Measurements from ENCODE around the gene EMP2.
"Not testable (repeated sequence)": the region's sequence is repeated elsewhere in the genome, so short reads cannot be mapped to it uniquely, and the experiment has no call there.

EMP2 gene

DNA sequence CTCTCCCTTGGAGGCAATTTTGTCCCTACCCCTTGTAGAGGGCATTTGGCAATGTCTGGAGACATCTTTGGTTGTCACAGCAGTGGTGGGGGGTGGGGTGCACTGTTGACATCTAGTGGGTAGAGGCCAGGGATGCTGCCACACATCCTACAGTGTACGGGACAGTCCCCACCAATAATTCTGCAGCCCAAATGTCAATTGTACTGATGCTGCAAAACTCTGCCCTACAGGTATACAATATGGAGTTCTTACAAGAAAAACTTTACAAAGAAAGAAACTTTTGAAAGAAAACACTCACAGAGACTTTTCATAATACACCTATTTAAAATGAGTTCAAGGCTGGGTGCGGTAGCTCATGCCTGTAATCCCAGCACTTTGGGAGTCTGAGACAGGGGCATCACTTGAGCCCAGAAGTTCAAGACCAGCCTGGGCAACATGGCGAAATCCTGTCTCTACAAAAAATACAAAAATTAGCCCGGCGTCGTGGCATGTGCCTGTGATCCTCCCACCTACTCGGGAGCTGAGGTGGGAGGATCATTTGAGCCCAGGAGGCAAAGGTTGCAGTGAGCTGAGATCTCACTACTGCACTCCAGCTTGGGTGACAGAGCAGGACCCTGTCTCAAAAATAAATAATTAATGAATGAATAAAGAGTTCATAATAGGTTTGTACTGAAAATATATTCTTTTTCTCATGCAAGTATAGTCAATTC lies 59.4 kb downstream of the EMP2 start:
- Histone ChIP-seq H3K79me2 (ENCODE audit: control insufficient read depth, insufficient read depth, low read length, unreplicated experiment) (no peaks in the 10 kb centered on the region), H3K4me3 (ENCODE audit: low read depth, low read length) (no peak overlapping the region), H2AFZ (ENCODE audit: low read length, unreplicated experiment) (no peak overlapping the region), H3K27ac (ENCODE audit: low read depth, low read length) (no peak overlapping the region), H3K36me3 (ENCODE audit: insufficient read depth, low read length) (no peaks in the 10 kb centered on the region), H3K4me1 (ENCODE audit: control insufficient read depth, insufficient read depth, low read length, unreplicated experiment) (peaks cover 6% of the 10 kb centered on the region), H3K27me3 (ENCODE audit: insufficient read depth, low read length) (no peaks in the 10 kb centered on the region)

DNA sequence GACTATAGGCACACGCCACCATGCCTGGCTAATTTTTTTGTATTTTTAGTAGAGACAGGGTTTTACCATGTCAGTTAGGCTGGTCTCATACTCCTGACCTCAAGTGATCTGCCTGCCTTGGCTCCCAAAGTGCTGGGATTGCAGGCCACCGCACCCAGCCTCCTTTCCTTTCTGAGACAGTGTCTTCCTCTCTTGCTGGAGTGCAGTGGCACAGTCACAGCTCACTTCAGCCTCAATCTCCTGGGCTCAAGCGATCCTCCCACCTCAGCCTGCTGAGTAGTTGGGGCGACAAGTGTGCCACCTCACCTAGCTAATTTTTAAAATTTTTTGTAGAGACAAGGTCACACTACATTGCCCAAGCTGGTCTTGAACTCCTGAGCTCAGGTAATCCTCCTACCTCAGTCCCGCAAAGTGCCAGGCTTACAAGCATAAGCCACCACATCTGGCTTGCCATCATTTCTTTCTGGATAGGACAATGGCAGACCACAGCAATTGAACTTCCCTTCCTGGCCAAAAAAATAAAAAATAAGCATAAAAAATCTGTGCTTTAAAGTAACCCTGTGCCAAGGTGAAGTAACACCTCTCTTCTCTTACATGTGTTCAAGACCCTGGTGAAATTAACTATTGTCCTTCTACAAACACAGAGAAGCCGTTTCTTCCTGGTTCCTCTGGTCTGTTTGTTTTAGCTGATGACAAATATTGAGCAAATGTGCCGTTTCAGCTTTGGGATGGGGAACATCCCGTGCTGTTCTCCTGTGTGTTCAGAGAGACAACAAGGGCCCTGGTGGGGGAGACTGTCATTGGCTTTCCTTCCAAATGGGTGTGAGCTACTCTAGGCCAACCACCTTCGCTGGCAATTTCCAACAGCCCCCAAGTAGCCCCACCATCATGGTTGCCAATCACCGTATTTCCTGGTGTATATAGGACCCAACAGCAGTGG lies 60.2 kb downstream of the EMP2 start:
- H3K4me3 ChIP-seq (ENCODE audit: low read depth, low read length) = no peak overlapping the region
- no peak overlapping the region for H2AFZ ChIP-seq (ENCODE audit: low read length, unreplicated experiment)
- H3K4me1 ChIP-seq (ENCODE audit: control insufficient read depth, insufficient read depth, low read length, unreplicated experiment) = peaks cover 7% of the 10 kb centered on the region
- H3K27ac ChIP-seq (ENCODE audit: low read depth, low read length) = no peak overlapping the region
- no peaks in the 10 kb centered on the region for H3K36me3 ChIP-seq (ENCODE audit: insufficient read depth, low read length)
- no peaks in the 10 kb centered on the region for H3K27me3 ChIP-seq (ENCODE audit: insufficient read depth, low read length)
- H3K79me2 ChIP-seq (ENCODE audit: control insufficient read depth, insufficient read depth, low read length, unreplicated experiment) = no peaks in the 10 kb centered on the region

DNA sequence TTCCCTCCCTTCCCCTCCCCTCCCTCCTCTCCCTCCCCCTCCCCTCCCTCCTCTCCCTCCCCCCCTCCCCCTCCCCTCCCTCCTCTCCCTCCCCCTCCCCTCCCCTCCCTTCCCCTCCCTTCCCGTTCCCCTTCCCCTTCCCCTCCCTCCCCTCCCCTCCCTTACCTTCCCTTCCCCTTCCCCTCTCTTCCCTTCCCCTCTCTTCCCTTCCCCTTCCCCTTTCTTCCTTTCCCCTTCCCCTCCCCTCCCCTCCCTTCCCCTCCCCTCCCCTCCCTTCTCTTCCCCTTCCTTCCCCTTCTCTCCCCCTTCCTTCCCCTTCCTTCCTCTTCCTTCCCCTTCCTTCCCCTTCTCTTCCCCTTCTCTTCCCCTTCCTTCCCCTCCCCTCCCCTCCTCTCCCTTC lies 61.1 kb downstream of the EMP2 start:
- H3K27me3 ChIP-seq (ENCODE audit: insufficient read depth, low read length) = no peaks in the 10 kb centered on the region

DNA sequence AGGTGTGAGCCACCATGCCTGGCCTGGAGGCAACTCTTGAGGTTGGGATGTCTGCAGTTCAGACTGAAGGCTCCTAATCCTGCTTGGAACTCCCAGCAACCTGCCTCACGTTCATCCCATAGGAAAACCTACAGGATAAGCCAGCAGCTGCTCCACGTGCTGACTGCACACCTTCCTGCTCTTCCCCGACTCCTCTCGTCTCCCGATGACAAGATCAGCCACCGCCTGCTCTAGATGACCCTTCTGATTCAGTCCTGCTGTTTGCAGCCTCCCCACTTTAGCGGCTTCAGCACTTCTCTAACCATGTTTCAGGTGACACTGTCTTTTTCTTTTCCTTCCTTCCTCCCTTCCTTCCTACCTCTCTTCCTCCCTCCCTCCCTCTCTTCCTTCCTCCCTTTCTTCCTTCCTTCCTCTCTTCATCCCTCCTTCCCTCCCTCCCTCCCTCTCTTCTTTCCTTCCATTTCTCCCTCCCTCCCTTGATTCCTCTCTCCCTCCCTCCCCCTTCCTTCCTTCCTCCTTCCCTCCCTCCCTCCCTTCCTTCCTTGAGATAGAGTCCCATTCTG lies 61.8 kb downstream of the EMP2 start:
- Histone ChIP-seq H3K36me3 (ENCODE audit: insufficient read depth, low read length) (no peaks in the 10 kb centered on the region), H2AFZ (ENCODE audit: low read length, unreplicated experiment) (no peak overlapping the region), H3K4me1 (ENCODE audit: control insufficient read depth, insufficient read depth, low read length, unreplicated experiment) (peaks cover 12% of the 10 kb centered on the region), H3K79me2 (ENCODE audit: control insufficient read depth, insufficient read depth, low read length, unreplicated experiment) (no peaks in the 10 kb centered on the region), H3K27me3 (ENCODE audit: insufficient read depth, low read length) (no peaks in the 10 kb centered on the region), H3K4me3 (ENCODE audit: low read depth, low read length) (no peak overlapping the region), H3K27ac (ENCODE audit: low read depth, low read length) (no peak overlapping the region)

More for the DNA sequence above, 61.1 kb downstream of the EMP2 start:
- no peak overlapping the region for H3K27ac ChIP-seq (ENCODE audit: low read depth, low read length)
- no peak overlapping the region for H2AFZ ChIP-seq (ENCODE audit: low read length, unreplicated experiment)
- no peak overlapping the region for H3K4me3 ChIP-seq (ENCODE audit: low read depth, low read length)
- H3K79me2 ChIP-seq (ENCODE audit: control insufficient read depth, insufficient read depth, low read length, unreplicated experiment) = no peaks in the 10 kb centered on the region
- no peaks in the 10 kb centered on the region for H3K36me3 ChIP-seq (ENCODE audit: insufficient read depth, low read length)
- peaks cover 12% of the 10 kb centered on the region for H3K4me1 ChIP-seq (ENCODE audit: control insufficient read depth, insufficient read depth, low read length, unreplicated experiment)

DNA sequence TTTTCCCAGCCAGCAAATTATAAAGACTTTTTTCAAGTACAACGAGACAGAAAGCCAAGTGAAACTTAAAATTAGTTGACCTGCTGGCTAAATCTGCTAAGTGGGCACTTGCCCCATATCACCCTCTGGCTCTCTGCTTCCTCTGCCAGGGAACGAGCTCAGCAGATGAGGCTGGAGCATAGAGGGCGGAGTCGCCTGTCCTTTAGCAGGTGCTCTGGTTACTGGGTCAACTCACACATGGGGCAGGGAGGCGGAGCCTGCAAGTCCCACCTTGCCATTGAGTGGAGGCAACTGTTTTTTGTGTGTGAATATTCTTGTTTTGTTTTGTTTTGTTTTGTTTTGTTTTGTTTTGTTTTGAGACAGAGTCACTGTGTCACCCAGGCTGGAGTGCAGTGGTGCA lies 62.5 kb downstream of the EMP2 start:
- H3K79me2 ChIP-seq (ENCODE audit: control insufficient read depth, insufficient read depth, low read length, unreplicated experiment) = no peaks in the 10 kb centered on the region
- H2AFZ ChIP-seq (ENCODE audit: low read length, unreplicated experiment) = no peak overlapping the region
- H3K4me3 ChIP-seq (ENCODE audit: low read depth, low read length) = no peak overlapping the region
- H3K27ac ChIP-seq (ENCODE audit: low read depth, low read length) = no peak overlapping the region
- peaks cover 12% of the 10 kb centered on the region for H3K4me1 ChIP-seq (ENCODE audit: control insufficient read depth, insufficient read depth, low read length, unreplicated experiment)
- no peaks in the 10 kb centered on the region for H3K36me3 ChIP-seq (ENCODE audit: insufficient read depth, low read length)
- no peaks in the 10 kb centered on the region for H3K27me3 ChIP-seq (ENCODE audit: insufficient read depth, low read length)

DNA sequence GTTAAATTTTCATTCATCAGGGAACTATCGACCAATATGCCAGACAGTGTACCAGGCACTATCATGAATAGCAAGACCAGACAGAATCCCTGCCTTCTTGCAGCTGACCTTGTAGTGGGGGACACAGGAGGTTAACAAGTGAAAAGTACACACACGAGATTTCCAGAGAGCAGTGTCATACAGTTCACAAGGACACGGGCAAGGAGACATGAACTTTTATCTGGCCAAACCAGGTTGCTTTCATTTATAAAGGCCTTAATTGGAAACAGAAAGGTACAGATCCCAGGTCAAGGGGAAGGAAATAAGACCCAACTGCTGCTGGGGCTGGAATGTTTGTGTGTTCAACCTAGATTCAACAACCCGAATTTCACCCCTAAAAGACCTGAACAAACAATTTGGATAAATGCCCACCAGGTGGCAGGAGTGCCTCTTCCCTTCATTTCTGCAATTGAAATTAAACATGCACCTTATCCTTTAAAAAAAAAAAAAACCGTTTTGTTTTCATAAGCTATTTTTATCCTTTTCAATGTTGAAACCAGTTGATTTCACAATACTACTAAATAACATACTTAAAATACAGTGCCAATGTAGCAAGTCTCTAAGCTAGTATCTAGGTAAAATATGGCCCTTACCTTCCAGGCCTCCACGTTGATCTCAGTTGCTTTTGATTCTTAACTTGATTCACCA lies 65.9 kb downstream of the EMP2 start:
- Histone ChIP-seq H2AFZ (ENCODE audit: low read length, unreplicated experiment) (no peak overlapping the region), H3K79me2 (ENCODE audit: control insufficient read depth, insufficient read depth, low read length, unreplicated experiment) (no peaks in the 10 kb centered on the region), H3K27me3 (ENCODE audit: insufficient read depth, low read length) (no peaks in the 10 kb centered on the region), H3K36me3 (ENCODE audit: insufficient read depth, low read length) (no peaks in the 10 kb centered on the region), H3K27ac (ENCODE audit: low read depth, low read length) (no peak overlapping the region), H3K4me1 (ENCODE audit: control insufficient read depth, insufficient read depth, low read length, unreplicated experiment) (peaks cover 6% of the 10 kb centered on the region), H3K4me3 (ENCODE audit: low read depth, low read length) (no peak overlapping the region)

DNA sequence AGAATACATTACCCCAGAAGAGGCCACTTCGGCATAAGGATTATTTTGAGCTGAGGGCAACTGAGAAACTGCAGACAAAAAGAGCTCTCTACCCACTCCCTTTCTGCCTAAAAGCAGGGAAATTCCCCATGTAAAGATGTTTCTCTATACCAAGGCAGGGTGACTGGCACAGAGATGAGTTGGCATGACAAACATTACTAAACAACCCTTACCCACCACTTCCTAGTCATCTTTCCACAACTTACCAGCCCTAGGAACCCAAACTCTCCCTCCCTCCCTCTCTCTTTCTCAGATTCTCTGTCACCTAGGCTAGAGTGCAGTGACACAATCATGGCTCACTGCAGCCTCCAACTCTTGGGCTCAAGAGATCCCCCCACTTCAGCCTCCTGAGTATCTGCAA lies 68.6 kb downstream of the EMP2 start:
- Histone ChIP-seq H3K4me1 (ENCODE audit: control insufficient read depth, insufficient read depth, low read length, unreplicated experiment) (peaks cover 6% of the 10 kb centered on the region), H2AFZ (ENCODE audit: low read length, unreplicated experiment) (no peak overlapping the region), H3K36me3 (ENCODE audit: insufficient read depth, low read length) (no peaks in the 10 kb centered on the region), H3K79me2 (ENCODE audit: control insufficient read depth, insufficient read depth, low read length, unreplicated experiment) (no peaks in the 10 kb centered on the region), H3K4me3 (ENCODE audit: low read depth, low read length) (no peak overlapping the region), H3K27me3 (ENCODE audit: insufficient read depth, low read length) (no peaks in the 10 kb centered on the region), H3K27ac (ENCODE audit: low read depth, low read length) (no peak overlapping the region)

DNA sequence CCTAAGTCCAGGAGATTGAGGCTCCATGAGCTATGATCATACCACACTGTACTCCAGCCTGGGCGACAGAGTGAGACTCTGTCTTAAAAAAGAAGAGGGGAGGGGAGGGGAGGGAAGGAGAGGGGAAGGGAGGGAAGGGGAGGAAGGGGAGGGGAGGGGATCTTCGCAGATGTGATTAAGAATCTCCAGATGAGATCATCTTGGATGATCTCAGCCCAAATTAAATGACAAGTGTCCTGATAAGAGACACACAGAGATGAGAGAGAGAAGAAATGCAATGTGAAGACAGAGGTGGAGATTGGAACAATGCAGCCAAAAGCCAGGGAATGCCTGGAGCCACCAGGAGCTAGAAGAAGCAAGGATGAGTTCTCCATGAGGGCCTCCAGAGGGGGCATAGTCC lies 70.1 kb downstream of the EMP2 start:
- H3K4me1 ChIP-seq (ENCODE audit: control insufficient read depth, insufficient read depth, low read length, unreplicated experiment) = peaks cover 5% of the 10 kb centered on the region
- no peak overlapping the region for H3K4me3 ChIP-seq (ENCODE audit: low read depth, low read length)
- H2AFZ ChIP-seq (ENCODE audit: low read length, unreplicated experiment) = no peak overlapping the region
- H3K27me3 ChIP-seq (ENCODE audit: insufficient read depth, low read length) = no peaks in the 10 kb centered on the region
- H3K27ac ChIP-seq (ENCODE audit: low read depth, low read length) = no peak overlapping the region
- no peaks in the 10 kb centered on the region for H3K79me2 ChIP-seq (ENCODE audit: control insufficient read depth, insufficient read depth, low read length, unreplicated experiment)
- no peaks in the 10 kb centered on the region for H3K36me3 ChIP-seq (ENCODE audit: insufficient read depth, low read length)

DNA sequence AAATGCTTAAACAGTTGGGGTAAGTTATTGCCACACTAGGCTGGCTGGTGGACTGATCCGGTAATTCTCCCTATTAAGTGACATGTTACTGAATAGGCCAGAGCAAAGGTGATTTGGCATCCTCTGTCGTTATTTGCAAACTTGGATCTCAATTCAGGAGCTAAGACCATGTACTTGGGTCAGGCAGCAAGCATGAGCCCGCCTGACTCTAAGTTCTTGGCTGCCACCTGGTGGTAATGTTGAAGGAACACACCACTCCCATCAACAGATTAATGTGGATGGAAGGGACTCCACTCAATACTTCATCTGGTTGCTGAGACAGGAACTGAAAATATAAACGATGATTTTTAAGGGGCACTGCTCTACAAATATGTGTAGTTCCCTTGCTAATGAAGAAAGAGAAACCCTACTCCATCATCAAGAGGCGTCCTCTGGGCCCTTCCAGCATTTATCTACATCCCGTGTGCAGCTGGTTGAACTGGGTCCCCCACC lies 70.8 kb downstream of the EMP2 start:
- Histone ChIP-seq H3K4me3 (ENCODE audit: low read depth, low read length) (no peak overlapping the region), H3K27me3 (ENCODE audit: insufficient read depth, low read length) (no peaks in the 10 kb centered on the region), H3K27ac (ENCODE audit: low read depth, low read length) (no peak overlapping the region), H3K4me1 (ENCODE audit: control insufficient read depth, insufficient read depth, low read length, unreplicated experiment) (no peaks in the 10 kb centered on the region), H2AFZ (ENCODE audit: low read length, unreplicated experiment) (no peak overlapping the region), H3K79me2 (ENCODE audit: control insufficient read depth, insufficient read depth, low read length, unreplicated experiment) (no peaks in the 10 kb centered on the region), H3K36me3 (ENCODE audit: insufficient read depth, low read length) (no peaks in the 10 kb centered on the region)

DNA sequence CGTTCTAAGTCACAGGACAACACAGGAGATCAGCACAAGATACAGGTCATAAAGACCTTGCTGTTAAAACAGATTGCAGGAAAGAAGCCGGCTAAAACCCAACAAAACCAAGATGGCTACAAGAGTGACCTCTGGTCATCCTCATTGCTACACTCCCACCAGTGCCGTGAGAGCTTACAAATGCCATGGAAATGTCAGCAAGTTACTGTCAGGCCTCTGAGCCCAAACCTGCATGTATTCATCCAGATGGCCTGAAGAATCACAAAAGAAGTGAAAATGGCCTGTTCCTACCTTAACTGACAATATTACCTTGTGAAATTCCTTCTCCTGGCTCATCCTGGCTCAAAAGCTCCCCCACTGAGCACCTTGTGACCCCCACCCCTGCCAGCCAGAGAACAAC lies 75.1 kb downstream of the EMP2 start:
- not testable (repeated sequence) for H3K4me3 ChIP-seq (ENCODE audit: low read depth, low read length); H3K36me3 ChIP-seq (ENCODE audit: insufficient read depth, low read length); H3K4me1 ChIP-seq (ENCODE audit: control insufficient read depth, insufficient read depth, low read length, unreplicated experiment); H2AFZ ChIP-seq (ENCODE audit: low read length, unreplicated experiment); H3K27ac ChIP-seq (ENCODE audit: low read depth, low read length); H3K27me3 ChIP-seq (ENCODE audit: insufficient read depth, low read length); H3K79me2 ChIP-seq (ENCODE audit: control insufficient read depth, insufficient read depth, low read length, unreplicated experiment)
